ENCODE measurements around the gene KCTD1.

Gene KCTD1

DNA sequence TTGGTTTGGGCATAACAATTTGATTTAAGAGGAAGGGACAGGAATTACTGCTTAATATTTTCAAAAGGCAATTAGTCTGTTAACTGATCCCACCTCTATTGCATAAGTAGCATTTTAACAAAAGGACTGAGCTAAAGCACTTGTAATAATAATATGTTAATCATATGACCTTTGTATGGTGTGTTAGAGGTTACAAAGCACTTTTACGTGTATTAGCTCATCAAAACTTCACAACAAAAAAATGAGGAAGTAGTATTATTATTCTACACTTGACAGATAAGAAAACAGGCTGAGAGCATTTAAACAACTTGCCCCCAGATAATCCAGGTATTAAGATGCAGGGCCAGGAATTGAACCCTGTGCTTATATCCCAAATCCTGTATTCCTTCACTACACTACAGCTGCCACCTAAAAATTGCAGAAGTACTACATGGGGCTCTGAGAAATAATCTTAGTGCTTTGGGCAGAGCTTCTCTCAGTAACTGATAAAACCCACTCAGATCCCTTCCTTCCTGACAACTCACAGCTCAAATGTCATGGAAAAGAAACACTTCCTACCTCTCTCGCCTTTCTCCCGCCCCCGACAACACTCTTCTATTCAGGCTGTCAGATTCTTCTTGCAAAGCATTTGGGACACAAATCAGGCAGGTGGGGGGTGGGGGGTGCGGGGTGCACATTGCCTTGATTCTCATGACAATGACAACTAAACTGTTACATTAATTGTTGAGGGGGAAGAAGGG lies 20.7 kb upstream of the KCTD1 start:
- DNase-seq (ENCODE audit: low read depth), result no peak
- TF ChIP-seq, protein P1, sequence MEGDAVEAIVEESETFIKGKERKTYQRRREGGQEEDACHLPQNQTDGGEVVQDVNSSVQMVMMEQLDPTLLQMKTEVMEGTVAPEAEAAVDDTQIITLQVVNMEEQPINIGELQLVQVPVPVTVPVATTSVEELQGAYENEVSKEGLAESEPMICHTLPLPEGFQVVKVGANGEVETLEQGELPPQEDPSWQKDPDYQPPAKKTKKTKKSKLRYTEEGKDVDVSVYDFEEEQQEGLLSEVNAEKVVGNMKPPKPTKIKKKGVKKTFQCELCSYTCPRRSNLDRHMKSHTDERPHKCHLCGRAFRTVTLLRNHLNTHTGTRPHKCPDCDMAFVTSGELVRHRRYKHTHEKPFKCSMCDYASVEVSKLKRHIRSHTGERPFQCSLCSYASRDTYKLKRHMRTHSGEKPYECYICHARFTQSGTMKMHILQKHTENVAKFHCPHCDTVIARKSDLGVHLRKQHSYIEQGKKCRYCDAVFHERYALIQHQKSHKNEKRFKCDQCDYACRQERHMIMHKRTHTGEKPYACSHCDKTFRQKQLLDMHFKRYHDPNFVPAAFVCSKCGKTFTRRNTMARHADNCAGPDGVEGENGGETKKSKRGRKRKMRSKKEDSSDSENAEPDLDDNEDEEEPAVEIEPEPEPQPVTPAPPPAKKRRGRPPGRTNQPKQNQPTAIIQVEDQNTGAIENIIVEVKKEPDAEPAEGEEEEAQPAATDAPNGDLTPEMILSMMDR (IDR thresholded peaks at IDR 0.05; ENCODE audit: low read depth, low read length, missing control alignments), result no peak
- no peak overlapping the region for H3K4me3 ChIP-seq (ENCODE audit: low read depth, low read length)

DNA sequence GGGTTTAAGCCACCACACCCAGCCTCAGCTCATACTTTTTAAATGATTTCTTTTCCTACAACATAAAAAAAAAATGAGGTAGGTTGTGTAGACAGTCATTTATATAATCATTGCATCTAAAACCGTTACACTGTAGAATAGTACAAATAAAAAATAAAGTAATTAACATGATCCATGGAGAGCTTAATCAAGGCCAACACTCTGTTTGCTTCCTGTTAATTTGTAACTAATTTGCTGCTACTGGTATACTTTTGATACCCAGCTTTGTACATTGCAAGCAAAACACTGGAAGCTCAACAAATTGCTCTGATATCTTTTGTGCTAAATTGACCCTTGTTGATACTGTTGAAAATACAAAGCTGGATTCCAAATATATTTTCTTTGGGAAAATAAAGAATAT lies 20.2 kb upstream of the KCTD1 start:
- no peak overlapping the region for H3K4me3 ChIP-seq (ENCODE audit: low read depth, low read length)
- DNase-seq (ENCODE audit: low read depth), result no peak
- TF ChIP-seq, protein P1 (IDR thresholded peaks at IDR 0.05; ENCODE audit: low read depth, low read length, missing control alignments), result no peak

DNA sequence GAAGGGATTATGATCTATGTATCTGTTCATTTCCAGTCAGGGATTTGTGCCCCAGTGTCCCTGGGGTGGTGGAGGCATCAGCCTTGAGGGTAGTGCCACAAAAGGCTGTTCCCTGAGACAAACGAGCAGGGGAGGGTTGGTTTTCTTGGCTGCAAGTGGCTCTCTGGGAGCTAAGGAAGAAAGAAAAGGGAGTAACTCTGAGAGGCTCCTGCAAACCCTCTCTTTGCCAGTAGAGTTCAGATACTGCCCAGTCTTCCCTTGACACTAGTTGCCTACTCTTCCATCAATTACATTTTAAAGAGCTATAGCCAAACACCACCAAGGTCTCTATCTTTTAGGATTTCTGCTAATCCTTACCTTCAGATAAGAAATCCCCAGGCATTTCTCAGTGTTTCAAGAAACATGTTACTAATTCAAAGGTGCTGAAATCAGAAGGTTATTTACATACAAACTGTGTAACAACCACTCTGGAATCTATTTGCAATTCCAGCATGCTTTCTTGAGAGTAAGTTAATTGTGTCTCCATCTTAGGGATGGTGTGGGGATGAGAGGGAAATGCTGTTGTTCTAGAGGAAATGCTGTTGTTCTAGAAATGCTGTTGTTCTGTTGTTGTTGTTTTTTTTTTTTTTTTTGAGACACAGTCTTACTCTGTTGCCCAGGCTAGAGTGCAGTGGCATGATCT lies 18.7 kb upstream of the KCTD1 start:
- DNase-seq (ENCODE audit: low read depth), result no peak
- TF ChIP-seq, protein P1 (IDR thresholded peaks at IDR 0.05; ENCODE audit: low read depth, low read length, missing control alignments), result peak; percentile 2
- no peak overlapping the region for H3K4me3 ChIP-seq (ENCODE audit: low read depth, low read length)

DNA sequence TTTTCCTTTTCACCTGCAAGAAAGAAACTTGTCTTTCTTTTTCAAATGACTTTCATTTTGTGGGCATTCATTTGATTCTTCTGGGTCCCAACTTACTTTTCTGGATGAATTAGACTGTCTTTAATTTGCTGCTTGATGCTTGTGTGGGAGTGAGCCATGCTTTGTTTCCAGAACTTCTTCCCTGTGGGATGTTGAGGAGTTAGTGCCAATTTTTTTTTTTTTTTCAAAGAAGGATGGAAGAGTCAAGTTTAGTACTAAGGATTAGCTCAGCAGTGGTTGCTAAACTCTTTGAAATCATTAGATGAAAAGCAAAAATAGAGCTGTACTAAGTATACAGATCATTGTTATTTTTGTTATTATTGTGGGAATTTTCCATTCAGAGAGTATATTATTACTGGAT lies 17.2 kb upstream of the KCTD1 start:
- no peak for DNase-seq (ENCODE audit: low read depth)
- TF ChIP-seq, protein P1 (IDR thresholded peaks at IDR 0.05; ENCODE audit: low read depth, low read length, missing control alignments), result no peak
- no peak overlapping the region for H3K4me3 ChIP-seq (ENCODE audit: low read depth, low read length)

DNA sequence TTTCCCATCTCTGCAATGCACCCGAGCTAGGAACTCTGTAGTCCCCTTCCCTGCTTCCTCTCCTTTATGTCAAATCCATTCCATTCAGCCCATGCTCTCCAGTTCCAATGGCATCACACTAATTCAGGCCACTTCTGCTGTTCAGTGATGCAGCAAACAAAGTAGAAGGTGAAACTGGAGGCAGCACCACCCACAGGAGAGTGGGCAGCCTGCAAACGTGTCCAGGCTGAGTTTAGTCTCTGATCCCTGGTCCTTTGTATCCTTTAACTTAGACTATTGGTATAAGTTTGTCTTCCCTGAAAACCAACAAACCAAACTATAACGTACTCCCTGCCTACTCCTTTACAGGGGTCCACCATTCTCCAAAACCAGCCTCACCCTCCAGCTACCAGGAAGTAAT lies 14.7 kb upstream of the KCTD1 start:
- DNase-seq (ENCODE audit: low read depth), result no peak
- H3K4me3 ChIP-seq (ENCODE audit: low read depth, low read length), result no peak overlapping the region
- TF ChIP-seq, protein P1 (IDR thresholded peaks at IDR 0.05; ENCODE audit: low read depth, low read length, missing control alignments), result no peak

DNA sequence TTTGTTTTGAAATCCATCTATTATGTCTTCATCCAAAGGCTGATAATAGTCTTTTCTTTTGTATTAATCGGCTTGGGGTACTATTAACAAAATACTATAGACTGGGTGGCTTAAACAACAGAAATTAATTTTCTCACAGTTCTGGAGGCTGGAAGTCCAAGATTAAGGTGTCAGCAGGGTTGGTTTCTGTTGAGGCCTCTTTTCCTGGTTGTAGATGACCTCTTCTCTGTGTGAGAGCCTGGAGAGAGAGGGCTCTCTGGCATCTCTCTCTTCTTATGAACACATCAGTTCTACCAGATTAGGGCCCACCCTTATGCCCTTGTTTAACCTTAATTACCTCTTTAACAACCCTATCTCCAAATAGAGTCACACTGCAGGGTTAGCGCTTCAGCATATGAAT lies 14.2 kb upstream of the KCTD1 start:
- TF ChIP-seq, protein P1 (IDR thresholded peaks at IDR 0.05; ENCODE audit: low read depth, low read length, missing control alignments), result no peak
- no peak for DNase-seq (ENCODE audit: low read depth)
- no peak overlapping the region for H3K4me3 ChIP-seq (ENCODE audit: low read depth, low read length)
